Astrocyte (in vitro differentiated cells and primary cell): Measurements from ENCODE around the gene L3MBTL4. TPM values are rescaled to one million over a fixed set of nuclear protein-coding genes. Genes with fewer than 3 reads are reported as not detected.

Experiments used
- DNase-seq: peaks from one replicate; pipeline ENCODE4 v3.0.0-alpha.2; 2010; ENCODE audit warnings: low read depth
- FAIRE-seq: peaks from 2 replicates; lab custom pipeline; 2011; peaks lifted over from hg19 to GRCh38; lab: Jason Lieb, UNC
- H2AFZ ChIP-seq: 2 replicates; pipeline ENCODE4 v1.6.0; 2012; ENCODE audit warnings: low read depth, low read length, inconsistent platforms
- H3K27ac ChIP-seq: 2 replicates; pipeline ENCODE4 v1.5.1; 2011; ENCODE audit warnings: low read depth, low read length, inconsistent platforms
- H3K27me3 ChIP-seq: 2 replicates; pipeline ENCODE4 v1.6.0; 2011; ENCODE audit warnings: low read length, inconsistent platforms; ENCODE audit not compliant: insufficient read depth
- H3K36me3 ChIP-seq: 2 replicates; pipeline ENCODE4 v1.5.1; 2011; ENCODE audit warnings: low read length, inconsistent platforms; ENCODE audit not compliant: insufficient read depth
- H3K4me1 ChIP-seq: 2 replicates; pipeline ENCODE4 v1.5.1; 2011; ENCODE audit warnings: low read length, inconsistent platforms; ENCODE audit not compliant: insufficient read depth
- H3K4me2 ChIP-seq: 2 replicates; pipeline ENCODE4 v1.6.0; 2012; ENCODE audit warnings: low read length, inconsistent platforms
- H3K4me3 ChIP-seq: 2 replicates; pipeline ENCODE4 v1.5.1; 2011; ENCODE audit warnings: low read depth, mild to moderate bottlenecking, low read length, inconsistent platforms; ENCODE audit not compliant: insufficient read depth
- H3K79me2 ChIP-seq: 2 replicates; pipeline ENCODE4 v1.6.0; 2012; ENCODE audit warnings: mild to moderate bottlenecking, low read length, inconsistent platforms; ENCODE audit not compliant: insufficient read depth
- H3K9ac ChIP-seq: 2 replicates; pipeline ENCODE4 v1.6.0; 2012; ENCODE audit warnings: mild to moderate bottlenecking, low read length, inconsistent platforms
- H3K9me3 ChIP-seq: 2 replicates; pipeline ENCODE4 v1.5.1; 2012; ENCODE audit warnings: low read depth, mild to moderate bottlenecking, low read length, inconsistent platforms; ENCODE audit not compliant: insufficient read depth
- H4K20me1 ChIP-seq: 2 replicates; pipeline ENCODE4 v1.6.0; 2012; ENCODE audit warnings: low read length, inconsistent platforms; ENCODE audit not compliant: insufficient read depth
- H3K27ac Mint-ChIP-seq: one replicate; pipeline ENCODE4 v1.8.0; 2021; ENCODE audit warnings: mild to moderate bottlenecking, mixed read lengths; ENCODE audit not compliant: unreplicated experiment
- H3K27me3 Mint-ChIP-seq: one replicate; pipeline ENCODE4 v1.8.0; 2021; ENCODE audit warnings: low read depth, mixed read lengths; ENCODE audit not compliant: unreplicated experiment
- H3K36me3 Mint-ChIP-seq: one replicate; pipeline ENCODE4 v1.8.0; 2021; ENCODE audit warnings: low read depth, mixed read lengths; ENCODE audit not compliant: unreplicated experiment
- H3K4me1 Mint-ChIP-seq: one replicate; pipeline ENCODE4 v1.8.0; 2021; ENCODE audit warnings: low read depth, mixed read lengths; ENCODE audit not compliant: unreplicated experiment
- H3K4me3 Mint-ChIP-seq: one replicate; pipeline ENCODE4 v1.8.0; 2021; ENCODE audit warnings: mild to moderate bottlenecking, moderate library complexity, mixed read lengths; ENCODE audit not compliant: unreplicated experiment
- H3K9me3 Mint-ChIP-seq: one replicate; pipeline ENCODE4 v1.8.0; 2021; ENCODE audit warnings: mild to moderate bottlenecking, mixed read lengths; ENCODE audit not compliant: unreplicated experiment
- EZH2 ChIP-seq: IDR thresholded peaks from 2 replicates; pipeline ENCODE4 v1.6.1; 2012; ENCODE audit warnings: mild to moderate bottlenecking, low read length, inconsistent platforms; ENCODE audit not compliant: insufficient read depth
- total RNA-seq: library from RNA; stranded (reverse); gene quantifications from 2 replicates; pipeline ENCODE4 v1.2.1, GENCODE V29; 2021
- TF ChIP-seq, protein P1 (sequence below): IDR thresholded peaks from 2 replicates; pipeline ENCODE4 v1.5.1; 2011; ENCODE audit warnings: low read depth, mild to moderate bottlenecking, inconsistent platforms, low read length, moderate library complexity; ENCODE audit not compliant: insufficient read depth

L3MBTL4 gene
- total RNA-seq, 1 donor from 2014 or later, result 0.52 TPM

DNA sequence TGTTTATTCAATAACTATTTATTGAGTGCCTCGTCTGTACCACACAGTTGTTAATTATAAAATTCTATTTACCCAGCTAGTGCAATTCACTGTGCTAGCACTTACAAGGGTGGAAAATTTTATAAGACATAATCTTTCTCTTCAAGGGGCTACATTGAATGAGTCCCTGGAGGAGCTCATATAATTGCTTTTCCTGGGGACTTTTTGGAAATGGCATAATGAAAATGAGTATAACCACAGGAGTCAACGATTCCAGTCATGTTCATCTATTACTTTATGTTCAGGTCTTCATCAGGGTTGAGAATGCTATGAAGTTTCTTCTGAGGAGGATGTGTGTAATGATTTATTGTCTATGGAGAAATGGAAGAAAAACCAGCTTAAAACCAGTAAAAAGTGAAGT lies 466.5 kb downstream of the L3MBTL4 start:
- no peak overlapping the region for H3K4me2 ChIP-seq
- Mint-ChIP-seq H3K4me1 (peaks cover 21% of the 10 kb centered on the region), H3K4me3 (no peak overlapping the region), H3K27me3 (no peaks in the 10 kb centered on the region), H3K9me3 (no peaks in the 10 kb centered on the region), H3K27ac (no peak overlapping the region), H3K36me3 (no peaks in the 10 kb centered on the region)
- no peaks in the 10 kb centered on the region for H3K36me3 ChIP-seq
- H3K4me3 ChIP-seq, result no peak overlapping the region
- no peak for DNase-seq
- no peak overlapping the region for H2AFZ ChIP-seq
- no peaks in the 10 kb centered on the region for H3K4me1 ChIP-seq
- FAIRE-seq, result no peak
- H4K20me1 ChIP-seq, result no peaks in the 10 kb centered on the region
- no peak overlapping the region for H3K27ac ChIP-seq
- H3K9ac ChIP-seq, result no peak overlapping the region
- H3K79me2 ChIP-seq, result no peaks in the 10 kb centered on the region
- H3K9me3 ChIP-seq, result no peaks in the 10 kb centered on the region
- TF ChIP-seq EZH2, result no peak
- TF ChIP-seq, protein P1, sequence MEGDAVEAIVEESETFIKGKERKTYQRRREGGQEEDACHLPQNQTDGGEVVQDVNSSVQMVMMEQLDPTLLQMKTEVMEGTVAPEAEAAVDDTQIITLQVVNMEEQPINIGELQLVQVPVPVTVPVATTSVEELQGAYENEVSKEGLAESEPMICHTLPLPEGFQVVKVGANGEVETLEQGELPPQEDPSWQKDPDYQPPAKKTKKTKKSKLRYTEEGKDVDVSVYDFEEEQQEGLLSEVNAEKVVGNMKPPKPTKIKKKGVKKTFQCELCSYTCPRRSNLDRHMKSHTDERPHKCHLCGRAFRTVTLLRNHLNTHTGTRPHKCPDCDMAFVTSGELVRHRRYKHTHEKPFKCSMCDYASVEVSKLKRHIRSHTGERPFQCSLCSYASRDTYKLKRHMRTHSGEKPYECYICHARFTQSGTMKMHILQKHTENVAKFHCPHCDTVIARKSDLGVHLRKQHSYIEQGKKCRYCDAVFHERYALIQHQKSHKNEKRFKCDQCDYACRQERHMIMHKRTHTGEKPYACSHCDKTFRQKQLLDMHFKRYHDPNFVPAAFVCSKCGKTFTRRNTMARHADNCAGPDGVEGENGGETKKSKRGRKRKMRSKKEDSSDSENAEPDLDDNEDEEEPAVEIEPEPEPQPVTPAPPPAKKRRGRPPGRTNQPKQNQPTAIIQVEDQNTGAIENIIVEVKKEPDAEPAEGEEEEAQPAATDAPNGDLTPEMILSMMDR, result no peak
- H3K27me3 ChIP-seq, result peaks cover 5% of the 10 kb centered on the region

DNA sequence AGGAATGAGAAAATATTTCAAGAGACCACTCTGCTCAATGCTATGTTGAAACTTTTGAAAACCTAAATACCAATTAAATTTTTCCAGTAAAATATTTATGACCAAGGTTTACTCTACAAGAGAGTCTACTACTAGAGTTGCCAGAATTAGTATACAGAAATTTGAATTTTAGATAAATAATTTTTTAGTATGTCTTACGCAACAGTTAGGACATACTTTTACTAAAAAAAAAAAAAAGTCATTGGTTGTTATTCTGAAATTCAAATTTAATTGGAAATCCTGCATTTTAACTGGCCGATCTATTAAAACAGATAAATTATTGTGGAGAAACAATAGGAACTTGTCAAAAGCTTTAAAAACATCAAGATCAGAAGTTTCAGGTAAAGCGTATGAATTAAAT lies 470.3 kb downstream of the L3MBTL4 start:
- FAIRE-seq, result no peak
- H2AFZ ChIP-seq, result no peak overlapping the region
- no peaks in the 10 kb centered on the region for H3K9me3 Mint-ChIP-seq

DNA sequence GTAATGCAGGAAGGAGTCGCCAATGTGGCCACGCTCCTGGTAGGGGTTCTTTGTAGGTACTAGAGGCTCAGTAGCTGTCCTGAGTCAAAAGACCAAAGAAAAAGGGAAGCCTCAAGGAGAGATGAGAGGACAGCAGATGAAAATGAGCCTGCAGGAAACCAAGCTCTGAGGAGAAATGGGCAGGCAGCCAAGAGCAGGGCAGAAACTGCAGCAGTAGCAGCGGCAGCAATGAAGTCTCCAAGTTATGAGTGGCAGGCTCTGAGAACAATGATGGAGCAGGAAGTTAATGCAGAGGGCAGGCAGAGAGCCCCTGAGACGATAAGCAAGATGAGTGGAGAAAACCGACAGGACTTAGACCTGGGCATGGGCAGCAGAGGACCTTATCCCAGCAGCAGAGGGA lies 471.2 kb downstream of the L3MBTL4 start:
- Mint-ChIP-seq H3K4me1 (peaks cover 24% of the 10 kb centered on the region), H3K27ac (peak overlapping the region; percentile 4), H3K4me3 (no peak overlapping the region), H3K36me3 (no peaks in the 10 kb centered on the region), H3K27me3 (no peaks in the 10 kb centered on the region), H3K9me3 (no peaks in the 10 kb centered on the region)
- Histone ChIP-seq H3K27me3 (peaks cover 3% of the 10 kb centered on the region), H3K36me3 (no peaks in the 10 kb centered on the region), H3K27ac (no peak overlapping the region), H2AFZ (no peak overlapping the region), H3K9me3 (no peaks in the 10 kb centered on the region), H4K20me1 (no peaks in the 10 kb centered on the region), H3K4me3 (no peak overlapping the region), H3K4me2 (no peak overlapping the region), H3K79me2 (no peaks in the 10 kb centered on the region), H3K9ac (no peak overlapping the region), H3K4me1 (no peaks in the 10 kb centered on the region)
- DNase-seq (no peak), FAIRE-seq (no peak)
- no peak for TF ChIP-seq EZH2
- TF ChIP-seq, protein P1, result no peak

More for the DNA sequence above, 470.3 kb downstream of the L3MBTL4 start:
- Histone ChIP-seq H3K9ac (no peak overlapping the region), H3K79me2 (no peaks in the 10 kb centered on the region), H3K9me3 (no peaks in the 10 kb centered on the region), H3K4me2 (no peak overlapping the region), H3K4me3 (no peak overlapping the region), H3K27ac (no peak overlapping the region), H3K4me1 (no peaks in the 10 kb centered on the region), H3K36me3 (no peaks in the 10 kb centered on the region), H3K27me3 (peaks cover 3% of the 10 kb centered on the region), H4K20me1 (no peaks in the 10 kb centered on the region)
- Mint-ChIP-seq H3K36me3 (no peaks in the 10 kb centered on the region), H3K27ac (no peak overlapping the region), H3K27me3 (no peaks in the 10 kb centered on the region), H3K4me1 (peaks cover 30% of the 10 kb centered on the region), H3K4me3 (no peak overlapping the region)
- TF ChIP-seq, protein P1, result no peak
- no peak for TF ChIP-seq EZH2
- DNase-seq, result no peak
